Neutrophil (primary cell): ENCODE data around the gene PHACTR4.
A peak's percentile ranks its signal among the peaks of the same experiment; 100 is the strongest.
"Not testable (repeated sequence)": the region's sequence is repeated elsewhere in the genome, so short reads cannot be mapped to it uniquely, and the experiment has no call there.

Experiments used
- H3K27ac ChIP-seq: fragments of 200-600 bp; sonication (generic); 2 replicates; pipeline ENCODE4 v1.5.1; 2016; ENCODE audit warnings: mild to moderate bottlenecking, moderate library complexity
- H3K27me3 ChIP-seq: fragments of 200-600 bp; sonication (generic); 2 replicates; pipeline ENCODE4 v1.6.0; 2016; ENCODE audit warnings: mild to moderate bottlenecking
- H3K36me3 ChIP-seq: fragments of 200-600 bp; sonication (generic); 2 replicates; pipeline ENCODE4 v1.5.1; 2017
- H3K4me1 ChIP-seq, 2 experiments: fragments of 200-600 bp in 1 of 2; sonication (generic) in 1 of 2; 1 replicate in 1 of 2; 2 replicates in 1 of 2; pipeline versions ENCODE4 v1.5.1 to v1.6.1; 2013 to 2016; ENCODE audit warnings: low read depth in 1 of 2, low read length in 1 of 2, mild to moderate bottlenecking in 1 of 2, moderate library complexity in 1 of 2; ENCODE audit not compliant: control insufficient read depth in 1 of 2, insufficient read depth in 1 of 2
- H3K4me3 ChIP-seq, 2 experiments: fragments of 200-600 bp in 1 of 2; sonication (generic) in 1 of 2; 1 replicate in 1 of 2; 2 replicates in 1 of 2; pipeline ENCODE4 v1.5.1; 2013 to 2016; ENCODE audit warnings: low read depth in 1 of 2, low read length in 1 of 2, mild to moderate bottlenecking in 1 of 2, moderate library complexity in 1 of 2
- H3K9me3 ChIP-seq: fragments of 200-600 bp; sonication (generic); 2 replicates; pipeline ENCODE4 v1.5.1; 2016
- CTCF ChIP-seq: fragments of 200-600 bp; sonication (generic); IDR thresholded peaks from 2 replicates; pipeline ENCODE4 v1.5.1; 2016; ENCODE audit warnings: antibody characterized with exemption

PHACTR4 gene

DNA sequence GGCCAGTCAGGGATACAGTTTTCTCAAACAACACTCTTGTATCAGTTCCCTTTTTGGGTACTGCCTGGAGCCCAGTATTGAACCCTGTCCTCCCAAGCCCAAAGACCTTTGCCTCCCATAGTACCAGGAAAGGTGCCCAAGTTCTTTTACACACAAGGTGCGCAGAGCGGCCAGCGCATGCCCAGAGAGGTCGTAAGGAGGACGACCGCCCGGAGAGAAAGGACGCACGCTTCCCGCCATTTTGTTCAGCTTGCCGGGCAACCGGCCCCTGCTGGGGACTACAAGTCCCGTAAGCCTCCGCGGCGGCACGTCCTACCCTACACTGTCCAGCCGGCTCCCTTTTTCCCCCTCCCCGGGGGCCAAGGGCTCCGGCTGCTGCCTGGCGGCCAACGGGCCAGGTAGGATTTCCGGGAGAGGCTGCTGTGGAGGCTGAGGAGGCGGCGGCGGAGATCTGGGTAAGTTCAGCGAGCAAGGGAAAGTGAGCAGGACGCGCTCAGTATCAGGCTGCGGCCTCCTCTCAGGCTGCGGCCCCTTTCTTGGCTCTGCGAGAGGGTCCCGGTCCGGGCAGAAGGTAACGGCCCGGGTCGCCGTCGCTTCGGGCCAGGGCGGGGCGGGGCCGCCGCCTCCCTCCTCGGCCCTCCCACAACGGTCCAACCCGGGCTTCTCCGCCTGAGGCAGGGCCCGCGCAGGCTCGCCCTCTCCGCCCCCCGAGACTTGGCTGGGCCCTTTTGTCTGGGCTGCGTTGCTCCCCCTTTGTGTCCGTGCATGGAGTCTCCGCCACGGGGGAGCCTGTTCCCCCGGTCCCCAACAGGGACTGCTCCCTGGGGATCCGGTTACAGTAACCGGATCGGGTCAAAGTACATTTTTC is at the start of gene PHACTR4:
PHACTR4 (plus strand) TSS at position 370 of the 868 bp plus-strand sequence. CDS start 37,708 bp downstream, outside the sequence.
- Histone ChIP-seq H3K27me3 (no peaks in the 10 kb centered on the region), H3K4me1 (peaks cover 5 to 16% of the 10 kb centered on the region in 2 experiments), H3K9me3 (no peaks in the 10 kb centered on the region), H3K27ac (peak within 1 kb of the TSS; percentile 79), H3K4me3 (peak within 1 kb of the TSS; percentile 74 to 84), H3K36me3 (no peaks in the 10 kb centered on the region)
- peak; percentile 30 for TF ChIP-seq CTCF

GRCh38 chr1:28322194-28322593 is 47.3 kb upstream of the PHACTR4 start:
- H3K9me3 ChIP-seq, result no peaks in the 10 kb centered on the region
- no peaks in the 10 kb centered on the region for H3K27me3 ChIP-seq
- H3K36me3 ChIP-seq, result no peaks in the 10 kb centered on the region
- H3K27ac ChIP-seq, result no peak overlapping the region
- H3K4me1 ChIP-seq, result peaks cover 20 to 28% of the 10 kb centered on the region in 2 experiments
- no peak overlapping the region for H3K4me3 ChIP-seq
- no peak for TF ChIP-seq CTCF

GRCh38 chr1:28323720-28324119 is 45.8 kb upstream of the PHACTR4 start:
- Histone ChIP-seq H3K4me1 (peaks cover 35 to 43% of the 10 kb centered on the region in 2 experiments), H3K27ac (peak overlapping the region; percentile 15), H3K9me3 (no peaks in the 10 kb centered on the region), H3K27me3 (no peaks in the 10 kb centered on the region), H3K36me3 (no peaks in the 10 kb centered on the region), H3K4me3 (no peak overlapping the region)
- no peak for TF ChIP-seq CTCF

GRCh38 chr1:28326515-28326914 is 43.0 kb upstream of the PHACTR4 start:
- Histone ChIP-seq H3K27ac (peak overlapping the region; percentile 96), H3K4me1 (peaks cover 38 to 45% of the 10 kb centered on the region in 2 experiments), H3K9me3 (no peaks in the 10 kb centered on the region), H3K4me3 (no peak overlapping the region), H3K27me3 (no peaks in the 10 kb centered on the region), H3K36me3 (peaks cover 9% of the 10 kb centered on the region)
- no peak for TF ChIP-seq CTCF

- peak overlapping the region; percentile 96 for H3K27ac ChIP-seq
- no peak for TF ChIP-seq CTCF
Observed at GRCh38 chr1:28326984-28327383, 42.6 kb upstream of the PHACTR4 start.

DNA sequence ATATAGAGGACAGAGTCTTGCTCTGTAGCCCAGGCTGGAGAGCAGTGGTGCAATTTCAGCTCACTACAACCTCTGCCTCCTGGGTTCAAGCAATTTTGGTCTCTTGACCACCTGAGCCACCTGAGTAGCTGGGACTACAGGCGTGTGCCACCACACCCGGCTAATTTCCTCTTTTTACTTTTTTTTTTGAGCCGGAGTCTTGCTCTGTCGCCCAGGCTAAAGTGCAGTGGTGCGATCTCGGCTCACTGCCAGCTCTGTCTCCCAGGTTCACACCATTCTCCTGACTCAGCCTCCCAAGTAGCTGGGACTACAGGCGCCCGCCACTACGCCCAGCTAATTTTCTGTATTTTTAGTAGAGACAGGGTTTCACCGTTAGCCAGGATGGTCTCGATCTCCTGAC is 42.1 kb upstream of the PHACTR4 start:
- H3K4me3 ChIP-seq, H3K27me3 ChIP-seq, H3K9me3 ChIP-seq: not testable (repeated sequence)
- Histone ChIP-seq H3K27ac (peak overlapping the region; percentile 96), H3K4me1 (peaks cover 38 to 44% of the 10 kb centered on the region in 2 experiments), H3K36me3 (peaks cover 19% of the 10 kb centered on the region)

More at GRCh38 chr1:28326984-28327383, 42.6 kb upstream of the PHACTR4 start:
- H3K4me1 ChIP-seq, result peaks cover 38 to 44% of the 10 kb centered on the region in 2 experiments
- peaks cover 14% of the 10 kb centered on the region for H3K36me3 ChIP-seq
- no peaks in the 10 kb centered on the region for H3K9me3 ChIP-seq
- H3K27me3 ChIP-seq, result no peaks in the 10 kb centered on the region
- no peak overlapping the region for H3K4me3 ChIP-seq
